ENCODE results near the gene AOPEP. TPM values are rescaled to one million over a fixed set of nuclear protein-coding genes. Genes with fewer than 3 reads are reported as not detected.
"Not testable (repeated sequence)": the region's sequence is repeated elsewhere in the genome, so short reads cannot be mapped to it uniquely, and the experiment has no call there.

Gene AOPEP
- total RNA-seq, 1 donor from 2014 or later, result 213 TPM

- no peak for DNase-seq (ENCODE audit: low read depth)
Observed at GRCh38 chr9:94840738-94841137, 114.2 kb downstream of the AOPEP start.

GRCh38 chr9:94843134-94843533 is 116.6 kb downstream of the AOPEP start:
- DNase-seq (ENCODE audit: low read depth), result no peak

- DNase-seq (ENCODE audit: low read depth), result no peak
Observed at GRCh38 chr9:94846739-94847138, 120.2 kb downstream of the AOPEP start.

GRCh38 chr9:94847486-94847885 is 121.0 kb downstream of the AOPEP start:
- DNase-seq (ENCODE audit: low read depth), result peak; percentile 91

GRCh38 chr9:94848791-94849190 is 122.3 kb downstream of the AOPEP start:
- DNase-seq (ENCODE audit: low read depth), result not testable (repeated sequence)

GRCh38 chr9:94850540-94851434 is 124.3 kb downstream of the AOPEP start:
- DNase-seq (ENCODE audit: low read depth), result no peak

GRCh38 chr9:94851467-94851866 is 125.0 kb downstream of the AOPEP start:
- no peak for DNase-seq (ENCODE audit: low read depth)

GRCh38 chr9:94851892-94852291 is 125.4 kb downstream of the AOPEP start:
- DNase-seq (ENCODE audit: low read depth), result no peak

GRCh38 chr9:94852373-94852772 is 125.9 kb downstream of the AOPEP start:
- no peak for DNase-seq (ENCODE audit: low read depth)

- no peak for DNase-seq (ENCODE audit: low read depth)
Observed at GRCh38 chr9:94853887-94854286, 127.4 kb downstream of the AOPEP start.

- DNase-seq (ENCODE audit: low read depth), result no peak
Observed at GRCh38 chr9:94855903-94856302, 129.4 kb downstream of the AOPEP start.

- DNase-seq (ENCODE audit: low read depth), result no peak
Observed at GRCh38 chr9:94857791-94858190, 131.3 kb downstream of the AOPEP start.

- no peak for DNase-seq (ENCODE audit: low read depth)
Observed at GRCh38 chr9:94859226-94859625, 132.7 kb downstream of the AOPEP start.

GRCh38 chr9:94859891-94860290 is 133.4 kb downstream of the AOPEP start:
- DNase-seq (ENCODE audit: low read depth), result no peak

GRCh38 chr9:94860678-94861588 is 134.4 kb downstream of the AOPEP start:
- DNase-seq (ENCODE audit: low read depth), result peak; percentile 98

GRCh38 chr9:94861589-94862272 is 135.2 kb downstream of the AOPEP start:
- no peak for DNase-seq (ENCODE audit: low read depth)

- no peak for DNase-seq (ENCODE audit: low read depth)
Observed at GRCh38 chr9:94864196-94864595, 137.7 kb downstream of the AOPEP start.

- DNase-seq (ENCODE audit: low read depth), result no peak
Observed at GRCh38 chr9:94864862-94865509, 138.5 kb downstream of the AOPEP start.

GRCh38 chr9:94865582-94866452 is 139.3 kb downstream of the AOPEP start:
- DNase-seq (ENCODE audit: low read depth), result peak; percentile 87

- no peak for DNase-seq (ENCODE audit: low read depth)
Observed at GRCh38 chr9:94866770-94867169, 140.3 kb downstream of the AOPEP start.
